Measurements from ENCODE around the gene SMIM7. TPM values are rescaled to one million over a fixed set of nuclear protein-coding genes. Genes with fewer than 3 reads are reported as not detected.

SMIM7 gene
- total RNA-seq, 2 experiments from 2014 or later: 44.3 to 47.4 TPM

DNA sequence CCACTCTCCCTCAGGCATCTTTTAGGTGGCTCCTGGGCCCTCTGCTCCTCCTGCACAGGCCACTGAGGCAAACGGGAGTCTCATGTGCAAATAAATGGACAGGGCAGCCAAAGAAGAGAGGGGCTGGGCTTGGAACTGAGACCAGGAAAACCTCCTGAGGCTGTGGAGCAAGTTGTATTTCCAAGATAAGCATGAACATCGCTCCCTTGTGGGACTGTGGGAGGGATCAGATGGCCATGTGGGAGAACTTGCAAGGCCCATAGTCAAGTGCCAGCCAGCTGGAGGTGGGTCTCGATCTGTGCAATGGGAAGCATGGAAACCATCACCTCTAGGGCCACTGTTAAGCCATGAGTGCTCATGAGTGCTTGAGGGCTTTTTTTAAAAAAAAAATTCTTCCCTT lies 56.9 kb downstream of the SMIM7 start:
- Mint-ChIP-seq H3K9me3 (no peaks in the 10 kb centered on the region), H3K27me3 (no peaks in the 10 kb centered on the region), H3K27ac (no peak overlapping the region), H3K4me3 (no peak overlapping the region), H3K36me3 (ENCODE audit: low read depth) (peaks cover 5% of the 10 kb centered on the region), H3K4me1 (ENCODE audit: low read depth) (peaks cover 53% of the 10 kb centered on the region)
- Histone ChIP-seq H3K36me3 (ENCODE audit: insufficient read depth, low read length) (peaks cover 13% of the 10 kb centered on the region), H3K27ac (ENCODE audit: low read depth in 1 of 2, low read length in 2 of 2) (no peak overlapping the region), H3K9me3 (ENCODE audit: control insufficient read depth in 1 of 2, insufficient read depth in 1 of 2, low read length in 2 of 2) (no peaks in the 10 kb centered on the region), H3K27me3 (ENCODE audit: control insufficient read depth in 1 of 2, insufficient read depth in 2 of 2, low read length in 2 of 2) (no peaks in the 10 kb centered on the region), H3K4me1 (ENCODE audit: insufficient read depth, low read length) (peaks cover 28% of the 10 kb centered on the region), H3K4me3 (ENCODE audit: low read length) (no peak overlapping the region)
- no peak for DNase-seq
- ChIA-PET POLR2A (no interaction called here), CTCF (no interaction called here)
- no peak for ATAC-seq (ENCODE audit: poor library complexity)
- intact Hi-C loops (cut with DNase I, micrococcal nuclease): no loop called here
- no peak for TF ChIP-seq CTCF (IDR thresholded peaks at IDR 0.05)

GRCh38 chr19:16601378-16602052 lies 58.4 kb downstream of the SMIM7 start:
- H3K9me3 ChIP-seq (ENCODE audit: control insufficient read depth in 1 of 2, insufficient read depth in 1 of 2, low read length in 2 of 2): no peaks in the 10 kb centered on the region
- H3K9me3 Mint-ChIP-seq: no peaks in the 10 kb centered on the region
- H3K4me3 ChIP-seq (ENCODE audit: low read length): no peak overlapping the region
- DNase-seq (no peak), ATAC-seq (ENCODE audit: poor library complexity) (no peak)
- no peaks in the 10 kb centered on the region for H3K27me3 Mint-ChIP-seq
- peaks cover 55% of the 10 kb centered on the region for H3K4me1 Mint-ChIP-seq (ENCODE audit: low read depth)
- ChIA-PET POLR2A (interaction anchor here (1.0 kb wide), 1 partner anchor 26 kb away, joined by 3 read pairs; no protein-coding TSS in a partner anchor), CTCF (no interaction called here)
- H3K27ac ChIP-seq (ENCODE audit: low read depth in 1 of 2, low read length in 2 of 2): no peak overlapping the region
- intact Hi-C loops (cut with DNase I, micrococcal nuclease): no loop called here
- peaks cover 38% of the 10 kb centered on the region for H3K4me1 ChIP-seq (ENCODE audit: insufficient read depth, low read length)
- no peak for TF ChIP-seq CTCF (IDR thresholded peaks at IDR 0.05)
- no peak overlapping the region for H3K4me3 Mint-ChIP-seq
- peaks cover 13% of the 10 kb centered on the region for H3K36me3 ChIP-seq (ENCODE audit: insufficient read depth, low read length)
- H3K27ac Mint-ChIP-seq: no peak overlapping the region
- H3K36me3 Mint-ChIP-seq (ENCODE audit: low read depth): peaks cover 5% of the 10 kb centered on the region
- no peaks in the 10 kb centered on the region for H3K27me3 ChIP-seq (ENCODE audit: control insufficient read depth in 1 of 2, insufficient read depth in 2 of 2, low read length in 2 of 2)

DNA sequence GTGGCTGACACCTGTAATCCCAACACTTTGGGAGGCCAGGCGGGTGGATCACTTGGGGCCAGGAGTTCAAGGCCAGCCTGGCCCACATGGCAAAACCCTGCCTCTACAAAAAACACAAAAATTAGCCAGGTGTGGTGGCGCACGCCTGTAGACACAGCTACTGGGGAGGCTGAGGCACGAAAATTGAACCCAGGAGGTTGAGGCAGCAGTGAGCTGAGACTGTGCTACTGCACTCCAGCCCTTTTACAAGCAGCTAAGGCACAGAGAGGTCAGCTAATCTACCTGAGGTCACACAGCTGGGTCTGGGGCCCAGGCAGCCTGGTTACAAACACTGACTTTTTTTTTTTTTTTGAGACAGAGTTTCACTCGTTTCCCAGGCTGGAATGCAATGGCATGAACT lies 59.1 kb downstream of the SMIM7 start:
- no peak overlapping the region for H3K4me3 ChIP-seq (ENCODE audit: low read length)
- no peak overlapping the region for H3K4me3 Mint-ChIP-seq
- no peak overlapping the region for H3K27ac ChIP-seq (ENCODE audit: low read depth in 1 of 2, low read length in 2 of 2)
- no peaks in the 10 kb centered on the region for H3K9me3 Mint-ChIP-seq
- ATAC-seq (ENCODE audit: poor library complexity) (no peak), DNase-seq (no peak)
- H3K36me3 ChIP-seq (ENCODE audit: insufficient read depth, low read length): peaks cover 12% of the 10 kb centered on the region
- H3K4me1 Mint-ChIP-seq (ENCODE audit: low read depth): peaks cover 61% of the 10 kb centered on the region
- no peaks in the 10 kb centered on the region for H3K27me3 ChIP-seq (ENCODE audit: control insufficient read depth in 1 of 2, insufficient read depth in 2 of 2, low read length in 2 of 2)
- no peaks in the 10 kb centered on the region for H3K27me3 Mint-ChIP-seq
- H3K9me3 ChIP-seq (ENCODE audit: control insufficient read depth in 1 of 2, insufficient read depth in 1 of 2, low read length in 2 of 2): no peaks in the 10 kb centered on the region
- H3K4me1 ChIP-seq (ENCODE audit: insufficient read depth, low read length): peaks cover 42% of the 10 kb centered on the region
- no peak overlapping the region for H3K27ac Mint-ChIP-seq
- ChIA-PET POLR2A (interaction anchor here (0.6 kb wide), 1 partner anchor 13 kb away, joined by 3 read pairs; no protein-coding TSS in a partner anchor), CTCF (no interaction called here)
- peaks cover 5% of the 10 kb centered on the region for H3K36me3 Mint-ChIP-seq (ENCODE audit: low read depth)
- intact Hi-C loops (cut with DNase I, micrococcal nuclease): no loop called here
- TF ChIP-seq CTCF (IDR thresholded peaks at IDR 0.05): no peak
